Right atrium auricular region (tissue), 2 donors: ENCODE results near the gene LMF2. TPM values are rescaled to one million over a fixed set of nuclear protein-coding genes. Genes with fewer than 3 reads are reported as not detected.
"Not testable (repeated sequence)": the region's sequence is repeated elsewhere in the genome, so short reads cannot be mapped to it uniquely, and the experiment has no call there.

Source experiments
- DNase-seq: peaks from one replicate; pipeline ENCODE4 v3.0.0-alpha.2; 2019; ENCODE audit warnings: low spot score
- H3K27ac ChIP-seq, 2 donors: fragments of 200-600 bp; sonication (generic); 1 replicate in 1 of 2; 2 replicates in 1 of 2; pipeline ENCODE4 v1.5.1; 2016 to 2019
- H3K27me3 ChIP-seq, 2 donors: fragments of 200-600 bp; sonication (generic); one replicate each; pipeline versions ENCODE4 v1.5.1 to v1.6.0; 2017 to 2019
- H3K36me3 ChIP-seq: fragments of 200-600 bp; sonication (generic); one replicate; pipeline ENCODE4 v1.5.1; 2016
- H3K4me1 ChIP-seq, 2 donors: fragments of 200-600 bp; sonication (generic); one replicate each; pipeline versions ENCODE4 v1.5.1 to v1.6.0; 2017 to 2019
- H3K4me3 ChIP-seq, 2 donors: fragments of 200-600 bp; sonication (generic); 1 replicate in 1 of 2; 2 replicates in 1 of 2; pipeline ENCODE4 v1.5.1; 2017 to 2019; ENCODE audit warnings: mild to moderate bottlenecking in 1 of 2, moderate library complexity in 1 of 2
- H3K9me3 ChIP-seq, 2 donors: fragments of 200-600 bp; sonication (generic); one replicate each; pipeline ENCODE4 v1.5.1; 2019
- CTCF ChIP-seq, 2 donors: fragments of 200-600 bp; sonication (generic); IDR thresholded peaks; one replicate each; pipeline ENCODE4 v1.5.1; 2019; ENCODE audit warnings: antibody characterized with exemption in 2 of 2
- total RNA-seq, 2 donors: library from RNA; depleted of rRNA; stranded (reverse); fragments of >200 nt; gene quantifications; one replicate each; pipeline ENCODE4 v1.1.0, GENCODE V29; 2016

The LMF2 gene
- total RNA-seq, 2 donors from 2014 or later = 30.1 to 33.8 TPM

GRCh38 chr22:50545522-50546325, 38.2 kb upstream of the LMF2 start, which contains the start of gene KLHDC7B:
Gene KLHDC7B, plus strand, starts transcription at chr22:50545899. Its CDS starts 345 bp downstream, at chr22:50546244.
- Histone ChIP-seq H3K36me3 (no peaks in the 10 kb centered on the region), H3K4me3 (no peak within 1 kb of the TSS), H3K27ac (no peak within 1 kb of the TSS), H3K4me1 (peaks cover 0 to 25% of the 10 kb centered on the region in 2 donors), H3K9me3 (no peaks in the 10 kb centered on the region), H3K27me3 (peaks cover 8 to 19% of the 10 kb centered on the region in 2 donors)
- TF ChIP-seq CTCF (IDR thresholded peaks at IDR 0.05) = no peak
- DNase-seq = no peak

DNA sequence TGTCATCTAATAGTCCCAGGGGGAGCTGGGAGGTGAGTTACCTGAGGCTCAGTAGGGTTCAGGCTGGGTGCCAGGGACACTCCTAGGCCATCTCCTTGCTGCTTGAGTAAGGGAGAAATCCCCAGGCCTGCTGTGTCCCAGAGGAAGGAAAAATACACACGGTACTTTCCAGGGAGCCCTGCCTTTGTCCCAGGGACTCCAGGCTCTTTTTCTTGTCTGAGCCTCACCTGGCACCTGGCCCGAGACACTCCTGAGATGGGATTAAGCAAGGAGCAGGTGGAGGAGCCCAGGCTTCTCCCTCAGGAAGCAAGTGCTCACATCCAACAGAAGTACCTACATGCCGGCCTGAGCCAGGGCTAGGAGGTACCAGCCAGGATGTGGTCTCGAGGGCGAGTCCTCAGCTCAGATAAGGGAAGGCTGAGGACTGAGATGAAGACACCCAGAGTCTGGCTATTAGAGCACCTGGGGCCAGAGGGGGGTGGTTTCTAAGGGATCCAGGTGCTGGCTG, 37.3 kb upstream of the LMF2 start:
- H3K27me3 ChIP-seq = peaks cover 8 to 19% of the 10 kb centered on the region in 2 donors
- no peak overlapping the region for H3K4me3 ChIP-seq
- H3K27ac ChIP-seq = no peak overlapping the region
- no peak for TF ChIP-seq CTCF (IDR thresholded peaks at IDR 0.05)
- DNase-seq = no peak
- H3K4me1 ChIP-seq = peaks cover 0 to 27% of the 10 kb centered on the region in 2 donors
- H3K36me3 ChIP-seq = no peaks in the 10 kb centered on the region
- H3K9me3 ChIP-seq = no peaks in the 10 kb centered on the region

DNA sequence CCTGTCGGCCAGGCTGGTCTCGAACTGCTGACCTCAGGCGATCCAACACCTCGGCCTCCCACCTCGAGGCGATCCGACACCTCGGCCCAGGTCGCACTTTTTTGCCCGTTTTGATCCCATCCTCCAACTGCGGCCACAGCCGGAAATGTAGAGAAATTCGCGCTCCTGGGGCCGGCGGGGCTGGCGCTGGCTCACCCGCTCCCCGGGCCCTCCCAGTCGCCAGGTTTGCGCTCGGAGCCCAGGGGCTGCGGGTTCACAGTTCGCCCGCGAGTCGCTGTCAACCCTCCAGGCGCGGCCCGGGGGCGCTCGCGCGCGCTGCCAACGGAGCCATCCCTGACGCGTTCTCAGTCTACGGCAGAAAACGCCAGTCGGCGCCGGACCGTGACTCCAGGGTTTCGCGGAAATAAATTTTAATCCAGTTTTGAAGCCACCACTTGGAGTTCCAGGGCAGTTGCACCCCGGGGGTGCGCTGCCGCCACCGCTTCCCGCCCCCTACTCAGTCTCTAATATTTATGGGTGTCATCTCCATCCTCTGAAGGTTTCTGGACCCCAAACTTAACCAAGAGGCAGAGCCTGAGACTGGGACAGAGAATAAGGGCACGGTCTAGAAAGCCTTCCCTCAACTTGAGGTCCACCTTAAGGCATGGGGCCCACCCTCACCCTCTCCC, 36.7 kb upstream of the LMF2 start:
- H3K9me3 ChIP-seq = no peaks in the 10 kb centered on the region
- DNase-seq = peak; percentile 76
- peak overlapping the region in 1 of 2 donors; percentile 33 for H3K4me3 ChIP-seq
- H3K4me1 ChIP-seq = peaks cover 0 to 29% of the 10 kb centered on the region in 2 donors
- peak; percentile 48 to 74 for TF ChIP-seq CTCF (IDR thresholded peaks at IDR 0.05)
- peak overlapping the region in 1 of 2 donors; percentile 28 for H3K27ac ChIP-seq
- no peaks in the 10 kb centered on the region for H3K36me3 ChIP-seq
- H3K27me3 ChIP-seq = peaks cover 8 to 19% of the 10 kb centered on the region in 2 donors

- no peaks in the 10 kb centered on the region for H3K9me3 ChIP-seq
- H3K4me3 ChIP-seq = no peak overlapping the region
- H3K36me3 ChIP-seq = no peaks in the 10 kb centered on the region
- no peak overlapping the region for H3K27ac ChIP-seq
- no peak for DNase-seq
- TF ChIP-seq CTCF (IDR thresholded peaks at IDR 0.05) = no peak
- peaks cover 0 to 10% of the 10 kb centered on the region in 2 donors for H3K27me3 ChIP-seq
- H3K4me1 ChIP-seq = peaks cover 0 to 21% of the 10 kb centered on the region in 2 donors
Observed at GRCh38 chr22:50542416-50542927, 35.0 kb upstream of the LMF2 start.

GRCh38 chr22:50541667-50542026, 34.1 kb upstream of the LMF2 start:
- H3K4me1 ChIP-seq = peaks cover 0 to 21% of the 10 kb centered on the region in 2 donors
- not testable (repeated sequence) for H3K4me3 ChIP-seq, H3K9me3 ChIP-seq, H3K36me3 ChIP-seq, H3K27me3 ChIP-seq
- peak overlapping the region; percentile 46 to 52 for H3K27ac ChIP-seq
- peak; percentile 77 for DNase-seq

GRCh38 chr22:50540381-50540780, 32.9 kb upstream of the LMF2 start:
- Histone ChIP-seq H3K27me3 (no peaks in the 10 kb centered on the region), H3K27ac (peak overlapping the region in 1 of 2 donors; percentile 85), H3K9me3 (no peaks in the 10 kb centered on the region), H3K4me1 (peaks cover 0 to 21% of the 10 kb centered on the region in 2 donors), H3K36me3 (no peaks in the 10 kb centered on the region), H3K4me3 (no peak overlapping the region)
- no peak for DNase-seq
- no peak for TF ChIP-seq CTCF (IDR thresholded peaks at IDR 0.05)
